GM06990 (cell line): ENCODE results near the gene CEP97.

Experiments used
- DNase-seq: peaks from one replicate; pipeline ENCODE4 v3.0.0-alpha.2; 2011; ENCODE audit not compliant: insufficient read length; ENCODE audit errors: extremely low read depth
- H3K27me3 ChIP-seq: replicated peaks from 2 replicates; pipeline ENCODE4 v1.6.0; 2011; ENCODE audit warnings: low read length; ENCODE audit not compliant: control insufficient read depth, insufficient read depth
- H3K36me3 ChIP-seq: 2 replicates; pipeline ENCODE4 v1.5.1; 2011; ENCODE audit warnings: low read length; ENCODE audit not compliant: control insufficient read depth, insufficient read depth
- H3K4me3 ChIP-seq: replicated peaks from 2 replicates; pipeline ENCODE4 v1.5.1; 2011; ENCODE audit warnings: low read depth, mild to moderate bottlenecking, control low read depth, low read length
- TF ChIP-seq, protein P1 (sequence below): IDR thresholded peaks from 2 replicates; pipeline ENCODE4 v1.5.1; 2011; ENCODE audit warnings: low read length, control low read depth, mild to moderate bottlenecking, inconsistent platforms; ENCODE audit not compliant: insufficient read depth, poor library complexity, severe bottlenecking

The CEP97 gene

GRCh38 chr3:101780661-101781060 is 56.2 kb downstream of the CEP97 start:
- DNase-seq = no peak
- TF ChIP-seq, protein P1, sequence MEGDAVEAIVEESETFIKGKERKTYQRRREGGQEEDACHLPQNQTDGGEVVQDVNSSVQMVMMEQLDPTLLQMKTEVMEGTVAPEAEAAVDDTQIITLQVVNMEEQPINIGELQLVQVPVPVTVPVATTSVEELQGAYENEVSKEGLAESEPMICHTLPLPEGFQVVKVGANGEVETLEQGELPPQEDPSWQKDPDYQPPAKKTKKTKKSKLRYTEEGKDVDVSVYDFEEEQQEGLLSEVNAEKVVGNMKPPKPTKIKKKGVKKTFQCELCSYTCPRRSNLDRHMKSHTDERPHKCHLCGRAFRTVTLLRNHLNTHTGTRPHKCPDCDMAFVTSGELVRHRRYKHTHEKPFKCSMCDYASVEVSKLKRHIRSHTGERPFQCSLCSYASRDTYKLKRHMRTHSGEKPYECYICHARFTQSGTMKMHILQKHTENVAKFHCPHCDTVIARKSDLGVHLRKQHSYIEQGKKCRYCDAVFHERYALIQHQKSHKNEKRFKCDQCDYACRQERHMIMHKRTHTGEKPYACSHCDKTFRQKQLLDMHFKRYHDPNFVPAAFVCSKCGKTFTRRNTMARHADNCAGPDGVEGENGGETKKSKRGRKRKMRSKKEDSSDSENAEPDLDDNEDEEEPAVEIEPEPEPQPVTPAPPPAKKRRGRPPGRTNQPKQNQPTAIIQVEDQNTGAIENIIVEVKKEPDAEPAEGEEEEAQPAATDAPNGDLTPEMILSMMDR = no peak
- H3K4me3 ChIP-seq = no peak overlapping the region
- H3K36me3 ChIP-seq = peaks cover 12% of the 10 kb centered on the region
- no peaks in the 10 kb centered on the region for H3K27me3 ChIP-seq

- H3K36me3 ChIP-seq = peaks cover 12% of the 10 kb centered on the region
- TF ChIP-seq, protein P1 = no peak
- no peak overlapping the region for H3K4me3 ChIP-seq
- no peak for DNase-seq
- H3K27me3 ChIP-seq = no peaks in the 10 kb centered on the region
Measured at GRCh38 chr3:101781166-101781565, 56.8 kb downstream of the CEP97 start.

GRCh38 chr3:101784855-101785613 is 60.6 kb downstream of the CEP97 start:
- TF ChIP-seq, protein P1 = no peak
- Histone ChIP-seq H3K36me3 (peaks cover 15% of the 10 kb centered on the region), H3K27me3 (no peaks in the 10 kb centered on the region), H3K4me3 (no peak overlapping the region)
- no peak for DNase-seq

DNA sequence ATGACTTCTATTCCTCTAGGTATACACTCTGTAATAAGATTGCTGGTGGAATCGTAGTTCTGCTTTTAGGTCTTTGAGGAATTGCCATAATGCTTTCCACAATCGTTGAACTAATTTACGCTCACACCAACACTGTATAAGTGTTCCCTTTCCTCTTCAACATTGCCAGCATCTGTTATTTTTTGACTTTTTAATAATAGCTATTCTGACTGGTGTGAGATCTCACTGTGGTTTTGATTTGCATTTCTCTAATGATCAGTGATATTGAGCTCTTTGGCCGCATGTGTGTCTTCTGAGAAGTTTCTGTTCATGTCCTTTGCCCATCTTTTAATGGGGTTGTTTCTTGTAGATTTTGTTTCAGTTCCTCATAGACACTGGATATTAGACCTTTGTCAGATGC is 67.4 kb downstream of the CEP97 start:
- DNase-seq = peak; percentile 68
- peaks cover 3% of the 10 kb centered on the region for H3K36me3 ChIP-seq
- H3K4me3 ChIP-seq = no peak overlapping the region
- TF ChIP-seq, protein P1 = no peak
- no peaks in the 10 kb centered on the region for H3K27me3 ChIP-seq

- no peak for DNase-seq
- Histone ChIP-seq H3K4me3 (no peak overlapping the region), H3K36me3 (no peaks in the 10 kb centered on the region; the same call in 1 of the 2 replicates)
Measured at GRCh38 chr3:101796077-101796680, 71.8 kb downstream of the CEP97 start.

More at GRCh38 chr3:101796077-101796680, 71.8 kb downstream of the CEP97 start:
- TF ChIP-seq, protein P1 = no peak
- H3K27me3 ChIP-seq = no peaks in the 10 kb centered on the region
